H1 (cell line): Measurements from ENCODE around the gene DIPK1B. TPM values are rescaled to one million over a fixed set of nuclear protein-coding genes. Genes with fewer than 3 reads are reported as not detected.

Source experiments
- CTCF ChIA-PET: fragments of 300-600 bp; sonication (Branson Sonifier 250); formaldehyde crosslinking; loops from one replicate; lab custom pipeline; 2021; ENCODE audit not compliant: partially characterized antibody; lab: Charles Lee
- POLR2A ChIA-PET: fragments of 300-600 bp; sonication (Branson Sonifier 250); formaldehyde crosslinking; loops from one replicate; lab custom pipeline; 2021; ENCODE audit warnings: inconsistent platforms; ENCODE audit not compliant: partially characterized antibody; lab: Charles Lee
- DNase-seq, 2 experiments: peaks; one replicate each; pipeline versions ENCODE4 v3.0.0 to v3.0.0-alpha.2; 2010 to 2022; ENCODE audit warnings: low spot score in 2 of 2, low read depth in 1 of 2, mixed read lengths in 1 of 2
- FAIRE-seq: peaks from 2 replicates; lab custom pipeline; 2011; peaks lifted over from hg19 to GRCh38; lab: Jason Lieb, UNC
- H2AFZ ChIP-seq: 2 replicates; pipeline ENCODE4 v1.8.1; 2012; ENCODE audit warnings: low read length, inconsistent platforms
- H2AK5ac ChIP-seq: 2 replicates; pipeline ENCODE4 v1.6.1; 2013; ENCODE audit warnings: low read depth, low read length
- H2BK120ac ChIP-seq: replicated peaks from 2 replicates; pipeline ENCODE3; 2013; ENCODE audit warnings: low read depth, low read length, inconsistent platforms
- H2BK12ac ChIP-seq: 2 replicates; pipeline ENCODE4 v1.6.1; 2013; ENCODE audit warnings: low read depth, low read length
- H2BK15ac ChIP-seq: 2 replicates; pipeline ENCODE4 v1.6.1; 2013; ENCODE audit warnings: low read length
- H2BK20ac ChIP-seq: 2 replicates; pipeline ENCODE4 v1.6.1; 2013; ENCODE audit warnings: low read length
- H2BK5ac ChIP-seq: 2 replicates; pipeline ENCODE4 v1.6.1; 2013; ENCODE audit warnings: low read depth, low read length
- H3K14ac ChIP-seq: 2 replicates; pipeline ENCODE4 v1.6.1; 2013; ENCODE audit warnings: inconsistent platforms; ENCODE audit not compliant: insufficient read length
- H3K18ac ChIP-seq: 2 replicates; pipeline ENCODE4 v1.6.1; 2013; ENCODE audit warnings: low read length; ENCODE audit errors: extremely low read depth
- H3K23ac ChIP-seq: 2 replicates; pipeline ENCODE4 v1.6.1; 2013; ENCODE audit warnings: inconsistent platforms; ENCODE audit not compliant: insufficient read length
- H3K23me2 ChIP-seq: 2 replicates; pipeline ENCODE4 v1.6.1; 2013; ENCODE audit warnings: low read depth, low read length
- H3K27ac ChIP-seq: 2 replicates; pipeline ENCODE4 v1.6.1; 2011; ENCODE audit warnings: low read depth, low read length, inconsistent platforms
- H3K27me3 ChIP-seq, 4 experiments: replicated peaks in 1 of 4; 1 replicate in 1 of 4; 2 replicates in 3 of 4; pipeline versions ENCODE4 v1.6.1 to v1.8.1; 2011 to 2013; ENCODE audit warnings: low read length in 3 of 4, mild to moderate bottlenecking in 3 of 4, inconsistent platforms in 2 of 4, mixed read lengths in 2 of 4, moderate library complexity in 1 of 4; ENCODE audit not compliant: control insufficient read depth in 3 of 4, insufficient read depth in 3 of 4; ENCODE audit errors: extremely low read depth in 1 of 4
- H3K36me3 ChIP-seq, 4 experiments: 2 replicates each; pipeline versions ENCODE4 v1.6.1 to v1.8.1; 2011 to 2013; ENCODE audit warnings: mild to moderate bottlenecking in 4 of 4, low read length in 3 of 4, moderate library complexity in 2 of 4, control low read depth in 1 of 4, inconsistent platforms in 1 of 4; ENCODE audit not compliant: insufficient read depth in 4 of 4, control insufficient read depth in 2 of 4
- H3K4ac ChIP-seq: replicated peaks from 2 replicates; pipeline ENCODE3; 2013; ENCODE audit warnings: low read length, low read depth, mixed read lengths, inconsistent platforms; ENCODE audit not compliant: insufficient read length
- H3K4me1 ChIP-seq, 4 experiments: replicated peaks in 1 of 4; 1 replicate in 1 of 4; 2 replicates in 3 of 4; pipeline versions ENCODE4 v1.6.1 to v1.8.1; 2011 to 2013; ENCODE audit warnings: low read length in 3 of 4, inconsistent platforms in 2 of 4, mixed read lengths in 1 of 4; ENCODE audit not compliant: insufficient read depth in 4 of 4, control insufficient read depth in 3 of 4
- H3K4me2 ChIP-seq, 2 experiments: 2 replicates each; pipeline versions ENCODE4 v1.6.1 to v1.8.1; 2011 to 2013; ENCODE audit warnings: low read depth in 2 of 2, low read length in 2 of 2, control low read depth in 1 of 2, inconsistent platforms in 1 of 2, mild to moderate bottlenecking in 1 of 2; ENCODE audit not compliant: insufficient read depth in 1 of 2
- H3K4me3 ChIP-seq, 4 experiments: fragments of 200-600, 300-600 bp in 1 of 4; sonication (generic), shearing (Covaris generic), sonication (Bioruptor Twin) in 1 of 4; 2 replicates each; pipeline versions ENCODE4 v1.5.1 to v1.8.1; 2011 to 2016; ENCODE audit warnings: low read length in 4 of 4, low read depth in 3 of 4, control low read depth in 2 of 4, inconsistent platforms in 2 of 4, mild to moderate bottlenecking in 2 of 4, mixed read lengths in 1 of 4, moderate library complexity in 1 of 4; ENCODE audit not compliant: insufficient read depth in 2 of 4; ENCODE audit errors: extremely low read depth in 1 of 4
- H3K56ac ChIP-seq: replicated peaks from 2 replicates; pipeline ENCODE3; 2013; ENCODE audit warnings: low read depth, mild to moderate bottlenecking, mixed read lengths, low read length, inconsistent platforms; ENCODE audit not compliant: insufficient read length
- H3K79me1 ChIP-seq: 2 replicates; pipeline ENCODE4 v1.6.1; 2013; ENCODE audit warnings: low read depth, low read length, control low read depth
- H3K79me2 ChIP-seq, 2 experiments: 2 replicates each; pipeline versions ENCODE4 v1.6.1 to v1.8.1; 2012 to 2013; ENCODE audit warnings: low read length in 2 of 2, mild to moderate bottlenecking in 2 of 2, inconsistent platforms in 1 of 2; ENCODE audit not compliant: insufficient read depth in 2 of 2, control insufficient read depth in 1 of 2
- H3K9ac ChIP-seq, 4 experiments: replicated peaks in 1 of 4; 1 replicate in 1 of 4; 2 replicates in 3 of 4; pipeline versions ENCODE4 v1.6.1 to v1.8.1; 2011 to 2013; ENCODE audit warnings: low read depth in 3 of 4, low read length in 3 of 4, control low read depth in 2 of 4, mild to moderate bottlenecking in 2 of 4, moderate library complexity in 2 of 4, inconsistent platforms in 1 of 4; ENCODE audit errors: extremely low read depth in 1 of 4
- H3K9me3 ChIP-seq, 2 experiments: 2 replicates each; pipeline versions ENCODE4 v1.6.1 to v1.8.1; 2012 to 2013; ENCODE audit warnings: mild to moderate bottlenecking in 2 of 2, moderate library complexity in 2 of 2, control low read depth in 1 of 2, inconsistent platforms in 1 of 2, low read depth in 1 of 2, low read length in 1 of 2, mixed read lengths in 1 of 2; ENCODE audit not compliant: insufficient read depth in 2 of 2
- H4K20me1 ChIP-seq, 2 experiments: replicated peaks in 1 of 2; 2 replicates each; pipeline versions ENCODE3 to v1.8.1; 2011 to 2013; ENCODE audit warnings: inconsistent platforms in 2 of 2, low read length in 2 of 2, mild to moderate bottlenecking in 1 of 2; ENCODE audit not compliant: insufficient read depth in 2 of 2, control insufficient read depth in 1 of 2
- H4K5ac ChIP-seq: 2 replicates; pipeline ENCODE4 v1.6.1; 2013; ENCODE audit warnings: low read length, low read depth, mixed read lengths, inconsistent platforms; ENCODE audit not compliant: insufficient read length
- H4K8ac ChIP-seq: 2 replicates; pipeline ENCODE4 v1.8.0; 2013; ENCODE audit warnings: mild to moderate bottlenecking, moderate library complexity, low read length, inconsistent platforms; ENCODE audit not compliant: insufficient read depth; ENCODE audit errors: extremely low read depth
- H4K91ac ChIP-seq: replicated peaks from 2 replicates; pipeline ENCODE3; 2013; ENCODE audit warnings: low read length, mixed read lengths, inconsistent platforms; ENCODE audit not compliant: insufficient read length
- CTBP2 ChIP-seq: IDR thresholded peaks from 2 replicates; pipeline ENCODE4 v1.7.0; 2011; ENCODE audit warnings: borderline replicate concordance, mild to moderate bottlenecking, moderate library complexity, mixed read lengths, low read length; ENCODE audit not compliant: insufficient read depth, insufficient read length
- EGR1 ChIP-seq: IDR thresholded peaks from 2 replicates; pipeline ENCODE4 v1.6.1; 2011; ENCODE audit warnings: low read depth, low read length, borderline replicate concordance
- GABPA ChIP-seq: IDR thresholded peaks from 2 replicates; pipeline ENCODE4 v1.6.1; 2011; ENCODE audit warnings: mild to moderate bottlenecking, low read length, moderate library complexity, borderline replicate concordance; ENCODE audit not compliant: insufficient read depth
- GTF2F1 ChIP-seq: IDR thresholded peaks from 2 replicates; pipeline ENCODE4 v1.6.1; 2012; ENCODE audit warnings: low read depth, low read length, improper control_type of control experiment, borderline replicate concordance
- POLR2AphosphoS5 ChIP-seq: IDR thresholded peaks from 2 replicates; pipeline ENCODE4 v1.6.1; 2011; ENCODE audit warnings: low read depth, low read length
- RNF2 ChIP-seq: fragments of 200-900, 300-1000 bp; sonication (generic); IDR thresholded peaks from 2 replicates; pipeline ENCODE4 v1.7.1; 2016; ENCODE audit warnings: borderline replicate concordance, low read depth, mild to moderate bottlenecking, antibody characterized with exemption, low read length; ENCODE audit not compliant: poor library complexity, severe bottlenecking; ENCODE audit errors: missing control alignments
- SP1 ChIP-seq: IDR thresholded peaks from 2 replicates; pipeline ENCODE4 v1.6.1; 2011; ENCODE audit warnings: low read depth, low read length
- SRF ChIP-seq: IDR thresholded peaks from 2 replicates; pipeline ENCODE4 v1.6.1; 2011; ENCODE audit warnings: mild to moderate bottlenecking, low read depth, low read length, moderate library complexity
- YY1 ChIP-seq: IDR thresholded peaks from 2 replicates; pipeline ENCODE4 v1.6.1; 2011; ENCODE audit warnings: low read depth, mild to moderate bottlenecking, low read length
- ZNF274 ChIP-seq: IDR thresholded peaks from 2 replicates; pipeline ENCODE4 v1.7.0; 2012; ENCODE audit warnings: low read length, borderline replicate concordance; ENCODE audit errors: extremely low read depth
- WGBS, 2 experiments: shearing (Covaris generic) in 1 of 2; methylation state at CpG; one replicate each; pipeline versions ENCODE4 v1.1.6 to v1.1.7; 2013 to 2015; ENCODE audit warnings: low lambda C conversion rate in 2 of 2, mixed read lengths in 2 of 2, inconsistent platforms in 1 of 2, low coverage in 1 of 2, missing lambda C conversion rate in 1 of 2; ENCODE audit not compliant: insufficient replicate concordance in 2 of 2, insufficient coverage in 1 of 2, insufficient read length in 1 of 2; ENCODE audit errors: extremely low coverage in 1 of 2, missing lambda C conversion rate in 1 of 2; 5-methylcytosine and 5-hydroxymethylcytosine counted together
- polyA plus RNA-seq, 7 experiments: library from polyadenylated mRNA; depleted of rRNA in 3 of 7; stranded (reverse) in 5 of 7; unstranded in 2 of 7; fragments of >200 nt in 5 of 7; fragments of 200-250 nt in 2 of 7; gene quantifications; 1 replicate in 5 of 7; 2 replicates in 1 of 7; 4 replicates in 1 of 7; pipeline versions ENCODE4 v1.2.1 to v1.2.3, GENCODE V29; 2011 to 2013; ENCODE audit warnings: missing spikeins in 2 of 7, mixed read lengths in 2 of 7
- total RNA-seq: library from RNA; stranded (reverse); fragmentation: NEBNext Ultra II Directional; extraction: Animal tissue kit (Norgen Biotek cat#: 25700); gene quantifications from 2 replicates; pipeline ENCODE4 v1.2.1, GENCODE V29; 2021

The DIPK1B gene
- total and polyA plus RNA-seq, 2 of the 8 experiments (the other 6 are each of a cell fraction or from before 2014, with no cell fraction given), result 32.3 to 64.8 TPM

DNA sequence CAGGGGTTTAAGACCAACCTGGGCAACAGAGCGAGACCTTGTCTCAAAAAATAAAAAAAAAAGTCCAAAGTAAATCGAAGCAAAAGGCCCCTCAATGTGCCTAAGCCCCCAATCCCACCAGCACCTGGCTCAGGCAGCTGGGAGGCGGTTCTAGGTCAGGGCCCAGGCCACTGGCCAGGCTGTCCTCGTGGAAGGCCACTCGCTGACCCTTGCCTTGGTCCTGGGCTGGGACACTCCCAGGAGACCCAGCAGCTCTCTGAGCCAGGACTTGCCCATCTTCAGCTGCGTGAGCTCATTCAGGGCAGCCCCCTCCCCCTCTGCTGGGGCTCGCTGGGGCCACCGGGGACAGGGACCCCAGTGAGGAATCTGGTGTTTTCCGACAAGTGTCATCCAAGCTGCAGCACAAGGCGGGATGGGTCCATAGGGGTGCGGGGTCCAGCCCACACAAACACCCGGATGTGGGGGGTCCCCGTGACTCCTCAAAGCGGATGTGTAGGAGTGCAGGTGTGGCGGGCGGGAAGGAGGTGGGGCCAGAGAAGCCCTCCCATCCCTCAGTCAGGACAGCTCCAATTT, 29.1 kb upstream of the DIPK1B start:
- no peak overlapping the region for H3K56ac ChIP-seq
- H3K18ac ChIP-seq, result no peak overlapping the region
- H2BK20ac ChIP-seq, result no peak overlapping the region
- H2AK5ac ChIP-seq, result no peak overlapping the region
- no peak overlapping the region for H3K9ac ChIP-seq
- H3K79me2 ChIP-seq, result no peaks in the 10 kb centered on the region
- no peak overlapping the region for H2AFZ ChIP-seq
- H4K8ac ChIP-seq, result no peak overlapping the region; the same call in 1 of the 2 replicates
- ChIA-PET CTCF (interaction anchor here (0.5 to 12.8 kb wide), 13 partner anchors 9 to 843 kb away, joined by 3 to 125 read pairs (median 4); no protein-coding TSS in a partner anchor), POLR2A (interaction anchor here (1.3 to 3.1 kb wide), 2 partner anchors 11 to 45 kb away, joined by 3 to 15 read pairs; no protein-coding TSS in a partner anchor)
- H3K4me1 ChIP-seq, result peaks cover 0 to 22% (median 11%) of the 10 kb centered on the region in 4 experiments; a peak in 4 of 7 replicates
- H3K27me3 ChIP-seq, result peaks cover 0 to 11% (median 5%) of the 10 kb centered on the region in 4 experiments; a peak in 4 of 7 replicates
- no peak overlapping the region for H2BK120ac ChIP-seq
- no peak overlapping the region for H4K5ac ChIP-seq
- no peak overlapping the region for H2BK5ac ChIP-seq
- no peak overlapping the region for H3K27ac ChIP-seq
- no peak overlapping the region for H3K23ac ChIP-seq
- H3K14ac ChIP-seq, result no peak overlapping the region
- no peaks in the 10 kb centered on the region for H3K36me3 ChIP-seq
- no peak overlapping the region for H4K91ac ChIP-seq
- H3K79me1 ChIP-seq, result peaks cover 6% of the 10 kb centered on the region
- WGBS, 2 experiments, result 80% methylated on average over 12 of the region's 16 CpGs; no CpG with 5 or more reads in 1 of the 2 experiments
- H4K20me1 ChIP-seq, result peaks cover 2 to 10% of the 10 kb centered on the region in 2 experiments
- H3K9me3 ChIP-seq, result no peaks in the 10 kb centered on the region
- FAIRE-seq, result no peak
- H3K4me3 ChIP-seq, result no peak overlapping the region
- H3K4me2 ChIP-seq, result no peak overlapping the region; a peak in 1 of 4 replicates
- H2BK12ac ChIP-seq, result no peak overlapping the region
- H3K4ac ChIP-seq, result no peak overlapping the region
- H2BK15ac ChIP-seq, result no peak overlapping the region
- peaks cover 13% of the 10 kb centered on the region; the same call in 1 of the 2 replicates for H3K23me2 ChIP-seq
- DNase-seq, result peak in 1 of 2 experiments; percentile 49
- no peak for TF ChIP-seq SP1
- TF ChIP-seq POLR2AphosphoS5, result no peak
- no peak for TF ChIP-seq YY1
- TF ChIP-seq SRF, result no peak
- no peak for TF ChIP-seq CTBP2
- TF ChIP-seq ZNF274, result no peak
- no peak for TF ChIP-seq EGR1
- no peak for TF ChIP-seq RNF2
- no peak for TF ChIP-seq GABPA
- TF ChIP-seq GTF2F1, result no peak
